H9 (cell line): ENCODE measurements around the gene TMOD1. TPM values are rescaled to one million over a fixed set of nuclear protein-coding genes. Genes with fewer than 3 reads are reported as not detected.
A peak's percentile ranks its signal among the peaks of the same experiment; 100 is the strongest.

ENCODE experiments used
- DNase-seq: peaks from one replicate; pipeline ENCODE4 v3.0.0-alpha.2; 2017
- H2AFZ ChIP-seq: one replicate; pipeline ENCODE4 v1.6.1; 2013; ENCODE audit warnings: mild to moderate bottlenecking, low read length, control low read depth, moderate library complexity
- H2AK5ac ChIP-seq: 2 replicates; pipeline ENCODE4 v1.6.1; 2013; ENCODE audit warnings: low read length, control low read depth, mixed read lengths; ENCODE audit not compliant: insufficient read length
- H2BK120ac ChIP-seq: one replicate; pipeline ENCODE4 v1.6.1; 2013; ENCODE audit warnings: low read depth, mild to moderate bottlenecking, low read length, control low read depth, inconsistent platforms; ENCODE audit not compliant: poor library complexity, severe bottlenecking
- H2BK12ac ChIP-seq: 2 replicates; pipeline ENCODE4 v1.6.1; 2013; ENCODE audit warnings: low read length, control low read depth, mixed read lengths, low read depth; ENCODE audit not compliant: insufficient read length
- H2BK15ac ChIP-seq: 2 replicates; pipeline ENCODE4 v1.6.1; 2013; ENCODE audit warnings: low read depth, low read length, control low read depth
- H2BK20ac ChIP-seq: one replicate; pipeline ENCODE4 v1.6.1; 2013; ENCODE audit warnings: low read depth, mild to moderate bottlenecking, low read length, control low read depth, inconsistent platforms; ENCODE audit not compliant: poor library complexity, severe bottlenecking
- H2BK5ac ChIP-seq: 2 replicates; pipeline ENCODE4 v1.6.1; 2013; ENCODE audit warnings: low read length, control low read depth, mixed read lengths; ENCODE audit not compliant: insufficient read length
- H3K14ac ChIP-seq: 2 replicates; pipeline ENCODE4 v1.6.1; 2013; ENCODE audit warnings: low read length, control low read depth; ENCODE audit not compliant: insufficient read depth
- H3K18ac ChIP-seq: 2 replicates; pipeline ENCODE4 v1.6.1; 2013; ENCODE audit warnings: low read depth, mild to moderate bottlenecking, mixed read lengths, low read length, control low read depth; ENCODE audit not compliant: insufficient read length
- H3K23ac ChIP-seq: 2 replicates; pipeline ENCODE4 v1.6.1; 2013; ENCODE audit warnings: low read length, control low read depth, mixed read lengths, low read depth; ENCODE audit not compliant: insufficient read length
- H3K23me2 ChIP-seq: 2 replicates; pipeline ENCODE4 v1.6.1; 2013; ENCODE audit warnings: low read depth, mild to moderate bottlenecking, mixed read lengths, low read length, control low read depth; ENCODE audit not compliant: insufficient read length, poor library complexity, severe bottlenecking
- H3K27ac ChIP-seq: 2 replicates; pipeline ENCODE4 v1.5.1; 2013; ENCODE audit warnings: low read length, control low read depth, mixed read lengths, low read depth; ENCODE audit not compliant: insufficient read length
- H3K27me3 ChIP-seq: 2 replicates; pipeline ENCODE4 v1.6.1; 2013; ENCODE audit warnings: low read length, control low read depth, inconsistent platforms; ENCODE audit not compliant: insufficient read depth
- H3K4ac ChIP-seq: 2 replicates; pipeline ENCODE4 v1.6.1; 2013; ENCODE audit warnings: low read depth, mild to moderate bottlenecking, control low read depth, inconsistent platforms, low read length, moderate library complexity
- H3K4me1 ChIP-seq: 2 replicates; pipeline ENCODE4 v1.6.1; 2013; ENCODE audit warnings: low read length, control low read depth, inconsistent platforms; ENCODE audit not compliant: insufficient read depth
- H3K4me2 ChIP-seq: 2 replicates; pipeline ENCODE4 v1.6.1; 2013; ENCODE audit warnings: low read length, control low read depth, mixed read lengths; ENCODE audit not compliant: insufficient read length, insufficient read depth
- H3K56ac ChIP-seq: 2 replicates; pipeline ENCODE4 v1.6.1; 2013; ENCODE audit warnings: low read depth, mild to moderate bottlenecking, mixed read lengths, low read length, control low read depth; ENCODE audit not compliant: insufficient read length
- H3K79me1 ChIP-seq: 2 replicates; pipeline ENCODE4 v1.6.1; 2013; ENCODE audit warnings: low read depth, mild to moderate bottlenecking, moderate library complexity, low read length, control low read depth, inconsistent platforms; ENCODE audit not compliant: insufficient read depth, poor library complexity, severe bottlenecking
- H3K79me2 ChIP-seq: 2 replicates; pipeline ENCODE4 v1.6.1; 2013; ENCODE audit warnings: low read length, control low read depth, inconsistent platforms; ENCODE audit not compliant: insufficient read depth
- H3K9ac ChIP-seq: 2 replicates; pipeline ENCODE4 v1.6.1; 2013; ENCODE audit warnings: low read length, control low read depth, mixed read lengths; ENCODE audit not compliant: insufficient read length; ENCODE audit errors: extremely low read depth
- H3K9me3 ChIP-seq: one replicate; pipeline ENCODE4 v1.6.1; 2013; ENCODE audit warnings: low read depth, low read length, inconsistent platforms; ENCODE audit not compliant: control insufficient read depth
- H3T11ph ChIP-seq: one replicate; pipeline ENCODE4 v1.6.1; 2013; ENCODE audit warnings: mild to moderate bottlenecking, low read length, control low read depth, inconsistent platforms
- H4K20me1 ChIP-seq: one replicate; pipeline ENCODE4 v1.6.1; 2013; ENCODE audit not compliant: control insufficient read depth, insufficient read length, insufficient read depth
- H4K5ac ChIP-seq: 2 replicates; pipeline ENCODE4 v1.6.1; 2013; ENCODE audit warnings: low read depth, mild to moderate bottlenecking, mixed read lengths, low read length, control low read depth; ENCODE audit not compliant: insufficient read length
- H4K8ac ChIP-seq: replicated peaks from 2 replicates; pipeline ENCODE4 v1.6.1; 2013; ENCODE audit warnings: low read length, control low read depth, mixed read lengths, low read depth; ENCODE audit not compliant: insufficient read length
- H4K91ac ChIP-seq: 2 replicates; pipeline ENCODE4 v1.6.1; 2013; ENCODE audit warnings: low read depth, mild to moderate bottlenecking, moderate library complexity, mixed read lengths, low read length, control low read depth; ENCODE audit not compliant: insufficient read length
- H3K27ac Mint-ChIP-seq, 3 experiments: 2 replicates in 2 of 3; 3 replicates in 1 of 3; pipeline ENCODE4 v1.8.0; 2020 to 2021; ENCODE audit warnings: mixed read lengths in 3 of 3, mild to moderate bottlenecking in 1 of 3, moderate library complexity in 1 of 3
- H3K27me3 Mint-ChIP-seq: 2 replicates; pipeline ENCODE4 v1.8.0; 2021; ENCODE audit warnings: low read depth, mild to moderate bottlenecking, moderate library complexity, mixed read lengths
- H3K36me3 Mint-ChIP-seq, 3 experiments: 2 replicates in 2 of 3; 3 replicates in 1 of 3; pipeline ENCODE4 v1.8.0; 2020 to 2021; ENCODE audit warnings: low read depth in 3 of 3, mixed read lengths in 3 of 3; ENCODE audit not compliant: insufficient read depth in 1 of 3
- H3K4me1 Mint-ChIP-seq, 2 experiments: 2 replicates each; pipeline ENCODE4 v1.8.0; 2020; ENCODE audit warnings: mixed read lengths in 2 of 2
- H3K4me3 Mint-ChIP-seq, 2 experiments: 2 replicates in 1 of 2; 3 replicates in 1 of 2; pipeline ENCODE4 v1.8.0; 2020 to 2021; ENCODE audit warnings: mild to moderate bottlenecking in 2 of 2, mixed read lengths in 2 of 2, moderate library complexity in 1 of 2
- H3K9me3 Mint-ChIP-seq, 2 experiments: 2 replicates in 1 of 2; 3 replicates in 1 of 2; pipeline ENCODE4 v1.8.0; 2020; ENCODE audit warnings: mild to moderate bottlenecking in 2 of 2, mixed read lengths in 2 of 2, moderate library complexity in 1 of 2
- WGBS: extraction: QIAGEN DNeasy Blood & Tissue Kit; methylation state at CpG from one replicate; pipeline ENCODE4 v1.1.7; 2013; ENCODE audit warnings: missing lambda C conversion rate, low lambda C conversion rate, mixed read lengths; ENCODE audit not compliant: insufficient read length; ENCODE audit errors: extremely low coverage; 5-methylcytosine and 5-hydroxymethylcytosine counted together
- total RNA-seq: library from RNA; stranded (reverse); gene quantifications from 2 replicates; pipeline ENCODE4 v1.2.1, GENCODE V29; 2021
- TF ChIP-seq, protein P1 (sequence below): fragments of 200-600 bp; sonication (generic); conservative IDR thresholded peaks from 3 replicates; pipeline ENCODE4 v1.8.0; 2021; ENCODE audit warnings: antibody characterized with exemption, mild to moderate bottlenecking

Gene TMOD1
- total RNA-seq, 1 experiment from 2014 or later: 0.98 TPM

GRCh38 chr9:97633859-97634490, 132.5 kb downstream of the TMOD1 start:
- no peak for DNase-seq
- Histone ChIP-seq H4K8ac (no peak overlapping the region), H2BK120ac (no peak overlapping the region), H3K9ac (peak overlapping the region; percentile 88), H3K9me3 (no peaks in the 10 kb centered on the region), H2AFZ (no peak overlapping the region), H2AK5ac (no peak overlapping the region), H2BK20ac (no peak overlapping the region), H3K23me2 (peaks cover 11% of the 10 kb centered on the region), H4K20me1 (no peaks in the 10 kb centered on the region), H3K14ac (peak overlapping the region; percentile 83; the same call in 1 of the 2 replicates), H4K91ac (no peak overlapping the region), H2BK5ac (no peak overlapping the region), H3K4me1 (0 out of 2 replicates have a peak, but pooled peaks cover 6% of the 10 kb centered on the region), H3T11ph (no peak overlapping the region), H3K23ac (no peak overlapping the region), H3K27ac (peak overlapping the region; percentile 26), H3K4me2 (peak overlapping the region; percentile 86), H3K79me1 (peaks cover 5% of the 10 kb centered on the region), H2BK15ac (no peak overlapping the region), H3K79me2 (peaks cover 39% of the 10 kb centered on the region), H2BK12ac (no peak overlapping the region), H4K5ac (no peak overlapping the region), H3K27me3 (no peaks in the 10 kb centered on the region), H3K56ac (no peak overlapping the region), H3K4ac (no peak overlapping the region), H3K18ac (peak overlapping the region; percentile 32)
- Mint-ChIP-seq H3K4me1 (peaks cover 24 to 40% of the 10 kb centered on the region in 2 experiments), H3K4me3 (peak overlapping the region; percentile 93 to 95), H3K27ac (peak overlapping the region; percentile 94 to 100 (median 100)), H3K9me3 (no peaks in the 10 kb centered on the region), H3K27me3 (no peaks in the 10 kb centered on the region), H3K36me3 (peaks cover 0 to 5% (median 0%) of the 10 kb centered on the region in 3 experiments; a peak in 2 of 7 replicates)
- TF ChIP-seq, protein P1, sequence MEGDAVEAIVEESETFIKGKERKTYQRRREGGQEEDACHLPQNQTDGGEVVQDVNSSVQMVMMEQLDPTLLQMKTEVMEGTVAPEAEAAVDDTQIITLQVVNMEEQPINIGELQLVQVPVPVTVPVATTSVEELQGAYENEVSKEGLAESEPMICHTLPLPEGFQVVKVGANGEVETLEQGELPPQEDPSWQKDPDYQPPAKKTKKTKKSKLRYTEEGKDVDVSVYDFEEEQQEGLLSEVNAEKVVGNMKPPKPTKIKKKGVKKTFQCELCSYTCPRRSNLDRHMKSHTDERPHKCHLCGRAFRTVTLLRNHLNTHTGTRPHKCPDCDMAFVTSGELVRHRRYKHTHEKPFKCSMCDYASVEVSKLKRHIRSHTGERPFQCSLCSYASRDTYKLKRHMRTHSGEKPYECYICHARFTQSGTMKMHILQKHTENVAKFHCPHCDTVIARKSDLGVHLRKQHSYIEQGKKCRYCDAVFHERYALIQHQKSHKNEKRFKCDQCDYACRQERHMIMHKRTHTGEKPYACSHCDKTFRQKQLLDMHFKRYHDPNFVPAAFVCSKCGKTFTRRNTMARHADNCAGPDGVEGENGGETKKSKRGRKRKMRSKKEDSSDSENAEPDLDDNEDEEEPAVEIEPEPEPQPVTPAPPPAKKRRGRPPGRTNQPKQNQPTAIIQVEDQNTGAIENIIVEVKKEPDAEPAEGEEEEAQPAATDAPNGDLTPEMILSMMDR: no peak
- WGBS: no CpG with 5 or more reads among the region's 43 CpGs
